HEK293 (cell line): ENCODE results near the gene COIL.

Experiments used
- CTCF ChIP-seq: fragments of 450-650 bp; formaldehyde crosslinking; IDR thresholded peaks from 2 replicates; pipeline ENCODE4 v1.5.1; 2016; ENCODE audit warnings: missing biosample characterization, missing genetic modification characterization
- TCF7L2 ChIP-seq: IDR thresholded peaks from 2 replicates; pipeline ENCODE4 v1.6.1; 2011; ENCODE audit warnings: low read depth, mild to moderate bottlenecking, inconsistent platforms, low read length, moderate library complexity, borderline replicate concordance
- ZNF274 ChIP-seq, 2 experiments: fragments of 200-500 bp in 1 of 2; fragments of 450-650 bp in 1 of 2; sonication (Bioruptor generic) in 1 of 2; formaldehyde crosslinking in 1 of 2; IDR thresholded peaks; 2 replicates each; pipeline versions ENCODE4 v1.5.1 to v1.6.1; 2014 to 2016; ENCODE audit warnings: borderline replicate concordance in 1 of 2, inconsistent platforms in 1 of 2, low read length in 1 of 2, missing biosample characterization in 1 of 2, missing genetic modification characterization in 1 of 2
- ZNF404 ChIP-seq: fragments of 450-650 bp; formaldehyde crosslinking; IDR thresholded peaks from 2 replicates; pipeline ENCODE4 v1.5.1; 2017; ENCODE audit warnings: missing biosample characterization, missing genetic modification characterization
- ZNF426 ChIP-seq: fragments of 450-650 bp; formaldehyde crosslinking; IDR thresholded peaks from 2 replicates; pipeline ENCODE4 v1.5.1; 2017; ENCODE audit warnings: missing biosample characterization, missing genetic modification characterization, mild to moderate bottlenecking, inconsistent platforms, moderate library complexity
- TF ChIP-seq, protein P1 (sequence below): fragments of 450-650 bp; formaldehyde crosslinking; IDR thresholded peaks from 2 replicates; pipeline ENCODE4 v1.5.1; 2016; ENCODE audit warnings: missing biosample characterization, missing genetic modification characterization

- TF ChIP-seq ZNF426 (tag by site-specific recombination), result no peak
- no peak for TF ChIP-seq ZNF274 (IDR thresholded peaks at IDR 0.05; ENCODE audit: low read length)
- TF ChIP-seq ZNF274 (tag by site-specific recombination; IDR thresholded peaks at IDR 0.05; ENCODE audit: borderline replicate concordance), result no peak
- TF ChIP-seq, protein P1, sequence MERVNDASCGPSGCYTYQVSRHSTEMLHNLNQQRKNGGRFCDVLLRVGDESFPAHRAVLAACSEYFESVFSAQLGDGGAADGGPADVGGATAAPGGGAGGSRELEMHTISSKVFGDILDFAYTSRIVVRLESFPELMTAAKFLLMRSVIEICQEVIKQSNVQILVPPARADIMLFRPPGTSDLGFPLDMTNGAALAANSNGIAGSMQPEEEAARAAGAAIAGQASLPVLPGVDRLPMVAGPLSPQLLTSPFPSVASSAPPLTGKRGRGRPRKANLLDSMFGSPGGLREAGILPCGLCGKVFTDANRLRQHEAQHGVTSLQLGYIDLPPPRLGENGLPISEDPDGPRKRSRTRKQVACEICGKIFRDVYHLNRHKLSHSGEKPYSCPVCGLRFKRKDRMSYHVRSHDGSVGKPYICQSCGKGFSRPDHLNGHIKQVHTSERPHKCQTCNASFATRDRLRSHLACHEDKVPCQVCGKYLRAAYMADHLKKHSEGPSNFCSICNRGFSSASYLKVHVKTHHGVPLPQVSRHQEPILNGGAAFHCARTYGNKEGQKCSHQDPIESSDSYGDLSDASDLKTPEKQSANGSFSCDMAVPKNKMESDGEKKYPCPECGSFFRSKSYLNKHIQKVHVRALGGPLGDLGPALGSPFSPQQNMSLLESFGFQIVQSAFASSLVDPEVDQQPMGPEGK (tag by site-specific recombination), result no peak
- TF ChIP-seq CTCF (tag by site-specific recombination), result no peak
- no peak for TF ChIP-seq TCF7L2
- no peak for TF ChIP-seq ZNF404 (tag by site-specific recombination)
These were observed 30.0 kb downstream of the COIL start for GRCh38 chr17:56930739-56931337.
